GM18868 (cell line): ENCODE measurements around the gene SNAP47.

ENCODE experiments used
- ATAC-seq: cut with Tn5 transposase; IDR thresholded peaks from one replicate; pipeline ENCODE4 v1.9.1; 2021; ENCODE audit warnings: mild to moderate bottlenecking, moderate library complexity; ENCODE audit not compliant: unreplicated experiment

The SNAP47 gene

GRCh38 chr1:227748496-227749182 is 13.4 kb downstream of the SNAP47 start:
- no peak for ATAC-seq

GRCh38 chr1:227749225-227749624 is 14.0 kb downstream of the SNAP47 start:
- no peak for ATAC-seq

- no peak for ATAC-seq
Measured at GRCh38 chr1:227749916-227750710, 14.9 kb downstream of the SNAP47 start.

- ATAC-seq: no peak
Measured at GRCh38 chr1:227753999-227754711, 18.9 kb downstream of the SNAP47 start.

GRCh38 chr1:227754958-227755357 is 19.7 kb downstream of the SNAP47 start:
- no peak for ATAC-seq

GRCh38 chr1:227756172-227756959 is 21.1 kb downstream of the SNAP47 start:
- ATAC-seq: peak; percentile 37

GRCh38 chr1:227757781-227758180 is 22.5 kb downstream of the SNAP47 start:
- ATAC-seq: no peak

GRCh38 chr1:227758366-227758765 is 23.1 kb downstream of the SNAP47 start:
- peak; percentile 68 for ATAC-seq

GRCh38 chr1:227759341-227760300 is 24.4 kb downstream of the SNAP47 start:
- ATAC-seq: no peak

GRCh38 chr1:227760377-227760776 is 25.1 kb downstream of the SNAP47 start:
- no peak for ATAC-seq

GRCh38 chr1:227761621-227762230 is 26.5 kb downstream of the SNAP47 start:
- ATAC-seq: no peak

- peak; percentile 66 for ATAC-seq
Measured at GRCh38 chr1:227762231-227762911, 27.1 kb downstream of the SNAP47 start.

GRCh38 chr1:227763246-227764018 is 28.2 kb downstream of the SNAP47 start:
- no peak for ATAC-seq

GRCh38 chr1:227764019-227764391 is 28.8 kb downstream of the SNAP47 start:
- ATAC-seq: no peak

- no peak for ATAC-seq
Measured at GRCh38 chr1:227765261-227766014, 30.2 kb downstream of the SNAP47 start.

GRCh38 chr1:227766015-227766634 is 30.9 kb downstream of the SNAP47 start:
- no peak for ATAC-seq
